Neural cell (in vitro differentiated cells): ENCODE results near the gene DNAH6. TPM values are rescaled to one million over a fixed set of nuclear protein-coding genes. Genes with fewer than 3 reads are reported as not detected.

Experiments used
- H2AFZ ChIP-seq: fragments of 200-600, 300-800 bp; sonication (generic), shearing (Covaris generic); 2 replicates; pipeline ENCODE4 v1.6.0; 2014; ENCODE audit warnings: low read depth, mild to moderate bottlenecking, antibody characterized with exemption, low read length, moderate library complexity
- H3F3A ChIP-seq: fragments of 200-600 bp; shearing (Covaris generic); 2 replicates; pipeline ENCODE4 v1.6.1; 2016; ENCODE audit warnings: mild to moderate bottlenecking, moderate library complexity, mixed read lengths, antibody characterized with exemption, low read length; ENCODE audit not compliant: insufficient read depth, poor library complexity, severe bottlenecking
- H3K27ac ChIP-seq: fragments of 200-600, 300-800 bp; sonication (generic), shearing (Covaris generic); 2 replicates; pipeline ENCODE4 v1.5.1; 2014; ENCODE audit warnings: mild to moderate bottlenecking, low read length, moderate library complexity
- H3K27me3 ChIP-seq: fragments of 300-800, 200-600 bp; sonication (generic), shearing (Covaris generic); 2 replicates; pipeline ENCODE4 v1.6.0; 2014; ENCODE audit warnings: mild to moderate bottlenecking, low read depth, low read length, moderate library complexity; ENCODE audit not compliant: insufficient read depth
- H3K36me3 ChIP-seq: fragments of 300-800, 200-600 bp; sonication (generic), shearing (Covaris generic); 2 replicates; pipeline ENCODE4 v1.5.1; 2014; ENCODE audit warnings: mild to moderate bottlenecking, antibody characterized with exemption, low read length, moderate library complexity; ENCODE audit not compliant: insufficient read depth
- H3K4me2 ChIP-seq: fragments of 300-800, 200-600 bp; sonication (generic), shearing (Covaris generic); 2 replicates; pipeline ENCODE4 v1.6.0; 2014; ENCODE audit warnings: mild to moderate bottlenecking, low read length
- H3K4me3 ChIP-seq: fragments of 300-800, 200-600 bp; sonication (generic), shearing (Covaris generic); 2 replicates; pipeline ENCODE4 v1.5.1; 2014; ENCODE audit warnings: mild to moderate bottlenecking, low read length, moderate library complexity
- H3K79me2 ChIP-seq: fragments of 200-600 bp; shearing (Covaris generic); replicated peaks from 2 replicates; pipeline ENCODE4 v1.6.0; 2014; ENCODE audit warnings: mild to moderate bottlenecking, low read length, moderate library complexity; ENCODE audit not compliant: insufficient read depth
- H3K9ac ChIP-seq: fragments of 300-800, 200-600 bp; sonication (generic), shearing (Covaris generic); 2 replicates; pipeline ENCODE4 v1.6.1; 2016; ENCODE audit warnings: mild to moderate bottlenecking, low read length, mixed read lengths
- H3K9me2 ChIP-seq: fragments of 200-600 bp; shearing (Covaris generic); 2 replicates; pipeline ENCODE4 v1.6.1; 2016; ENCODE audit warnings: mild to moderate bottlenecking, low read length, mixed read lengths; ENCODE audit not compliant: insufficient read depth
- H3K9me3 ChIP-seq: fragments of 200-600, 300-800 bp; sonication (generic), shearing (Covaris generic); 2 replicates; pipeline ENCODE4 v1.6.1; 2016; ENCODE audit warnings: mild to moderate bottlenecking, mixed run types, low read length, moderate library complexity, mixed read lengths
- H4K20me1 ChIP-seq: fragments of 200-600 bp; shearing (Covaris generic); 2 replicates; pipeline ENCODE4 v1.6.1; 2016; ENCODE audit warnings: mild to moderate bottlenecking, mixed run types; ENCODE audit not compliant: insufficient read depth
- EP300 ChIP-seq: fragments of 450-650 bp; conservative IDR thresholded peaks from 2 replicates; pipeline ENCODE4 v1.6.1; 2014; ENCODE audit warnings: antibody characterized with exemption, mild to moderate bottlenecking, moderate library complexity; ENCODE audit not compliant: poor library complexity, severe bottlenecking
- EZH2 ChIP-seq: fragments of 200-600, 300-800 bp; shearing (Covaris generic), sonication (generic); IDR thresholded peaks from 2 replicates; pipeline ENCODE4 v1.6.1; 2014; ENCODE audit warnings: antibody characterized with exemption, low read length, borderline replicate concordance, mild to moderate bottlenecking; ENCODE audit not compliant: insufficient read depth, poor library complexity, severe bottlenecking
- MXI1 ChIP-seq: fragments of 450-650 bp; conservative IDR thresholded peaks from 2 replicates; pipeline ENCODE4 v1.6.1; 2014; ENCODE audit warnings: antibody characterized with exemption, mild to moderate bottlenecking; ENCODE audit not compliant: poor library complexity, severe bottlenecking
- POLR2AphosphoS5 ChIP-seq: IDR thresholded peaks from 2 replicates; pipeline ENCODE4 v1.6.1; 2012
- RAD21 ChIP-seq: fragments of 450-650 bp; conservative IDR thresholded peaks from 2 replicates; pipeline ENCODE4 v1.6.1; 2014; ENCODE audit warnings: antibody characterized with exemption, mild to moderate bottlenecking, moderate library complexity
- SMC3 ChIP-seq: fragments of 450-650 bp; conservative IDR thresholded peaks from 2 replicates; pipeline ENCODE4 v1.6.1; 2014; ENCODE audit warnings: antibody characterized with exemption, mild to moderate bottlenecking, moderate library complexity; ENCODE audit not compliant: poor library complexity
- TAF1 ChIP-seq: IDR thresholded peaks from 2 replicates; pipeline ENCODE4 v1.6.1; 2012; ENCODE audit warnings: low read depth
- polyA plus RNA-seq: library from polyadenylated mRNA; depleted of rRNA; stranded (reverse); fragments of >200 nt; gene quantifications from 2 replicates; pipeline ENCODE4 v1.2.3, GENCODE V29; 2014
- TF ChIP-seq, protein P1 (sequence below): fragments of 450-650 bp; IDR thresholded peaks from 2 replicates; pipeline ENCODE4 v1.5.1; 2014; ENCODE audit warnings: antibody characterized with exemption, mild to moderate bottlenecking, moderate library complexity; ENCODE audit not compliant: poor library complexity, severe bottlenecking
- TF ChIP-seq, protein P2 (sequence below): IDR thresholded peaks from 2 replicates; pipeline ENCODE4 v1.6.1; 2012; ENCODE audit warnings: borderline replicate concordance

The DNAH6 gene
- polyA plus RNA-seq, 1 donor from 2014 or later, result 2.1 TPM

DNA sequence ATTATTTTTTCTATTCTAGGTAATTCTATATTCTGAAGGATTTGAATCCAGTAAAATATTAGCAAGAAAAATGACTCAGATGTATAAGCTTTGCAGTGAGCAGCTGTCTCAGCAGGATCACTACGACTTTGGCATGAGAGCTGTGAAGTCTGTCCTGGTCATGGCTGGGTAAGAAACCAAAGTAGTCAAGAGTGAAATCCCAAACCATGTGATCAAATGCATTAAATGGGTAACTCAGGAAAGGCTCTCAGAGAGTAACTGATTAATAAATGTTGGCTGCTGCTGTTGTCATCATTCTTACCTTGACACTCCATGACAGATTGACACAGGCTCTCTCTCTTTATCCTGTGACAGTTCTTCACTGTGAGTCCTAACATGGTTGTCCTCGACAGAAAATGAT lies 124.1 kb downstream of the DNAH6 start:
- Histone ChIP-seq H4K20me1 (no peaks in the 10 kb centered on the region), H2AFZ (no peak overlapping the region), H3K9me2 (no peaks in the 10 kb centered on the region), H3K4me2 (no peak overlapping the region), H3K27me3 (no peaks in the 10 kb centered on the region), H3K4me3 (no peak overlapping the region), H3K9me3 (no peaks in the 10 kb centered on the region), H3K9ac (no peak overlapping the region), H3K36me3 (no peaks in the 10 kb centered on the region), H3K79me2 (no peaks in the 10 kb centered on the region), H3F3A (no peaks in the 10 kb centered on the region), H3K27ac (no peak overlapping the region)
- TF ChIP-seq POLR2AphosphoS5 (no peak), EP300 (peak; percentile 60), EZH2 (no peak)

DNA sequence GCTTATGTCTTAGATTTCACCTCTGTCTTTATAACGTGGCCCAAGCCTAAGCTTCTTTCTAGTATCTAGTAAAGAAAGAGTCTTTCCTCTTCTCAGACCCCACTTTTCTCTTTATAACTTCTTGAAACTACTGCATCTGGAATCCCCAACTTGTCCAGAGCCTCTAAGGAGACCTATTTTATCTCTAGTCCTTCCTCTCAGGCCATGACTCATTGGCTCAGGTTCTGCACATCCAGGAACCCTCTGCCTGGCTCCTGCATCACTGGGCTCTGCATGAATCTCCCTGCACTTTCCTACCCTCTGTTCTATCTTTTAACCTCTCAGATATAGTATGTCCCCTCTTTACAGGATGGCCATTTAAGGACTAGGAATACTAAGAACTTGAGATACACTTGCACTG lies 124.7 kb downstream of the DNAH6 start:
- no peak overlapping the region for H2AFZ ChIP-seq
- H3K9me2 ChIP-seq, result no peaks in the 10 kb centered on the region
- H4K20me1 ChIP-seq, result no peaks in the 10 kb centered on the region
- no peaks in the 10 kb centered on the region for H3K79me2 ChIP-seq
- no peaks in the 10 kb centered on the region for H3K36me3 ChIP-seq
- no peaks in the 10 kb centered on the region for H3K9me3 ChIP-seq
- no peak for TF ChIP-seq EP300
- TF ChIP-seq, protein P1, sequence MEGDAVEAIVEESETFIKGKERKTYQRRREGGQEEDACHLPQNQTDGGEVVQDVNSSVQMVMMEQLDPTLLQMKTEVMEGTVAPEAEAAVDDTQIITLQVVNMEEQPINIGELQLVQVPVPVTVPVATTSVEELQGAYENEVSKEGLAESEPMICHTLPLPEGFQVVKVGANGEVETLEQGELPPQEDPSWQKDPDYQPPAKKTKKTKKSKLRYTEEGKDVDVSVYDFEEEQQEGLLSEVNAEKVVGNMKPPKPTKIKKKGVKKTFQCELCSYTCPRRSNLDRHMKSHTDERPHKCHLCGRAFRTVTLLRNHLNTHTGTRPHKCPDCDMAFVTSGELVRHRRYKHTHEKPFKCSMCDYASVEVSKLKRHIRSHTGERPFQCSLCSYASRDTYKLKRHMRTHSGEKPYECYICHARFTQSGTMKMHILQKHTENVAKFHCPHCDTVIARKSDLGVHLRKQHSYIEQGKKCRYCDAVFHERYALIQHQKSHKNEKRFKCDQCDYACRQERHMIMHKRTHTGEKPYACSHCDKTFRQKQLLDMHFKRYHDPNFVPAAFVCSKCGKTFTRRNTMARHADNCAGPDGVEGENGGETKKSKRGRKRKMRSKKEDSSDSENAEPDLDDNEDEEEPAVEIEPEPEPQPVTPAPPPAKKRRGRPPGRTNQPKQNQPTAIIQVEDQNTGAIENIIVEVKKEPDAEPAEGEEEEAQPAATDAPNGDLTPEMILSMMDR, result no peak
- no peak overlapping the region for H3K9ac ChIP-seq
- H3K27me3 ChIP-seq, result no peaks in the 10 kb centered on the region
- no peak overlapping the region for H3K27ac ChIP-seq
- H3K4me3 ChIP-seq, result no peak overlapping the region
- H3F3A ChIP-seq, result no peaks in the 10 kb centered on the region
- H3K4me2 ChIP-seq, result no peak overlapping the region

- no peaks in the 10 kb centered on the region for H4K20me1 ChIP-seq
- H3K4me3 ChIP-seq, result no peak overlapping the region
- H3K9ac ChIP-seq, result no peak overlapping the region
- no peak overlapping the region for H2AFZ ChIP-seq
- no peaks in the 10 kb centered on the region for H3K27me3 ChIP-seq
- TF ChIP-seq MXI1 (no peak), RAD21 (no peak), POLR2AphosphoS5 (no peak), SMC3 (no peak), EP300 (no peak), TAF1 (no peak)
- TF ChIP-seq, protein P2, sequence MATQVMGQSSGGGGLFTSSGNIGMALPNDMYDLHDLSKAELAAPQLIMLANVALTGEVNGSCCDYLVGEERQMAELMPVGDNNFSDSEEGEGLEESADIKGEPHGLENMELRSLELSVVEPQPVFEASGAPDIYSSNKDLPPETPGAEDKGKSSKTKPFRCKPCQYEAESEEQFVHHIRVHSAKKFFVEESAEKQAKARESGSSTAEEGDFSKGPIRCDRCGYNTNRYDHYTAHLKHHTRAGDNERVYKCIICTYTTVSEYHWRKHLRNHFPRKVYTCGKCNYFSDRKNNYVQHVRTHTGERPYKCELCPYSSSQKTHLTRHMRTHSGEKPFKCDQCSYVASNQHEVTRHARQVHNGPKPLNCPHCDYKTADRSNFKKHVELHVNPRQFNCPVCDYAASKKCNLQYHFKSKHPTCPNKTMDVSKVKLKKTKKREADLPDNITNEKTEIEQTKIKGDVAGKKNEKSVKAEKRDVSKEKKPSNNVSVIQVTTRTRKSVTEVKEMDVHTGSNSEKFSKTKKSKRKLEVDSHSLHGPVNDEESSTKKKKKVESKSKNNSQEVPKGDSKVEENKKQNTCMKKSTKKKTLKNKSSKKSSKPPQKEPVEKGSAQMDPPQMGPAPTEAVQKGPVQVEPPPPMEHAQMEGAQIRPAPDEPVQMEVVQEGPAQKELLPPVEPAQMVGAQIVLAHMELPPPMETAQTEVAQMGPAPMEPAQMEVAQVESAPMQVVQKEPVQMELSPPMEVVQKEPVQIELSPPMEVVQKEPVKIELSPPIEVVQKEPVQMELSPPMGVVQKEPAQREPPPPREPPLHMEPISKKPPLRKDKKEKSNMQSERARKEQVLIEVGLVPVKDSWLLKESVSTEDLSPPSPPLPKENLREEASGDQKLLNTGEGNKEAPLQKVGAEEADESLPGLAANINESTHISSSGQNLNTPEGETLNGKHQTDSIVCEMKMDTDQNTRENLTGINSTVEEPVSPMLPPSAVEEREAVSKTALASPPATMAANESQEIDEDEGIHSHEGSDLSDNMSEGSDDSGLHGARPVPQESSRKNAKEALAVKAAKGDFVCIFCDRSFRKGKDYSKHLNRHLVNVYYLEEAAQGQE, result no peak
- TF ChIP-seq, protein P1, result no peak
- no peak overlapping the region for H3K4me2 ChIP-seq
- H3K36me3 ChIP-seq, result no peaks in the 10 kb centered on the region
- H3K27ac ChIP-seq, result no peak overlapping the region
- H3K9me3 ChIP-seq, result no peaks in the 10 kb centered on the region
- no peaks in the 10 kb centered on the region for H3F3A ChIP-seq
- H3K9me2 ChIP-seq, result no peaks in the 10 kb centered on the region
- H3K79me2 ChIP-seq, result no peaks in the 10 kb centered on the region
Measured at GRCh38 chr2:84643991-84644390, 127.7 kb downstream of the DNAH6 start.
